ENCODE measurements around the gene FBXO27. TPM values are rescaled to one million over a fixed set of nuclear protein-coding genes. Genes with fewer than 3 reads are reported as not detected.

Gene FBXO27
- total and polyA plus RNA-seq, 4 donors = 2.1 to 5.0 (median 3.7) TPM

DNA sequence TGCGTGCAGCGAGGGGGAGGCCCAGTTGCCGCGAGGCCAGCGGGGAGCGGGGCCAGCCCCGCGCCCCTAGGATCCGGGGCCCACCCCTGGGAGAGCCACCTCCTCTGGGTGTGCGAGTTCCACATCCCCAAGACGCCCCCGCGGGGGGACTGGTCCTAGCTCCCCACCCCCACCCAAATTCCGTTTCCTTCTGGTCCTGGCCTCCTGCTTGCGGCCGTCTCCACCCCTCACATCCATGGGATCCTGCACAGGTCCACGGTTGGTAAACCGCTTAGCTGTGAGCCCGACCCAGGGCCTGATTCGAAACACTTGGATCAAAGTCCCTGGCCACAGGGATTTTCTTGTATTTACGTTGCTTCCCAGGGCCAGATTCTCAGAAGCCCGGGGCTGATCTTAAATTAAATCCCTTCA lies 56.5 kb downstream of the FBXO27 start:
- DNase-seq (ENCODE audit: low spot score) = no peak
- TF ChIP-seq REST (IDR thresholded peaks at IDR 0.05) (no peak), RAD21 (IDR thresholded peaks at IDR 0.05) (no peak)
- TF ChIP-seq, protein P1, sequence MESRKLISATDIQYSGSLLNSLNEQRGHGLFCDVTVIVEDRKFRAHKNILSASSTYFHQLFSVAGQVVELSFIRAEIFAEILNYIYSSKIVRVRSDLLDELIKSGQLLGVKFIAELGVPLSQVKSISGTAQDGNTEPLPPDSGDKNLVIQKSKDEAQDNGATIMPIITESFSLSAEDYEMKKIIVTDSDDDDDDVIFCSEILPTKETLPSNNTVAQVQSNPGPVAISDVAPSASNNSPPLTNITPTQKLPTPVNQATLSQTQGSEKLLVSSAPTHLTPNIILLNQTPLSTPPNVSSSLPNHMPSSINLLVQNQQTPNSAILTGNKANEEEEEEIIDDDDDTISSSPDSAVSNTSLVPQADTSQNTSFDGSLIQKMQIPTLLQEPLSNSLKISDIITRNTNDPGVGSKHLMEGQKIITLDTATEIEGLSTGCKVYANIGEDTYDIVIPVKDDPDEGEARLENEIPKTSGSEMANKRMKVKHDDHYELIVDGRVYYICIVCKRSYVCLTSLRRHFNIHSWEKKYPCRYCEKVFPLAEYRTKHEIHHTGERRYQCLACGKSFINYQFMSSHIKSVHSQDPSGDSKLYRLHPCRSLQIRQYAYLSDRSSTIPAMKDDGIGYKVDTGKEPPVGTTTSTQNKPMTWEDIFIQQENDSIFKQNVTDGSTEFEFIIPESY (IDR thresholded peaks at IDR 0.05) = no peak

DNA sequence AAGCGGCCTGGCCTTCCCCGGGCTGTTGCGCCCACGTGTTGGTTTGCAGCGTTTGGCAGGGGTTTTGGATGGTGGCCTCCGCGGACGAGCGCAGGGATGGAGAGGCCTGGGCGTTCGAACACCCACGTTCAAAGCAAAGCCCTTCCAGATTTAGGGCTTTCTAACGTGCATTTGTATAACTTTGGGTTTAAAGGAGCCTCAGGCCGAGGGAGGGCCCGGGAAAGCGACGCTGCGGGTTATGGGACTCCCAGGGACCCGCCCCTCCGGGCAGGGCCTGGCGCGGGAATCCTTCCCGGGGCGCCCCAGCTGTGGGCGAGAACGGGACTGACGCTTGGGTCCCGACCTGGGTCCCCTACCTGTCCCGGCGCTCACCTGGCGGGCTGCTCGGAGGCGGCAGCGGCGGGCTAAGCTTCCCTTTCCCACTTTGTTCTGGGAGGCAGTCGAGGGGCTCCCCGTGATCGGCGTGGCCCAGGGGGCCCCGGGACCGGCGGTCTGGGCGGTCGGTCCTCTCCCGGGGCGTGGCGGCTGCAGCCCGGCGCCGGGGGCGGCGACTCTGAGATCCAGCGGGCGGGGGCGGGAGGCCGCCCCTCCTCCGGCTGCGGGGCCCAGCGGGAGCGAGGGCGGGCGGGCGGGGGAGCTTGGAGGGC lies 57.0 kb downstream of the FBXO27 start, which contains the start of gene FBXO17:
Gene FBXO17 (minus strand): TSS at position 529 of the 647 bp plus-strand sequence. CDS start 25,423 bp downstream, outside the sequence.
- Histone ChIP-seq H3K36me3 (ENCODE audit: control insufficient read depth in 4 of 4, insufficient read depth in 3 of 4, low read depth in 1 of 4, low read length in 3 of 4) (no peaks in the 10 kb centered on the region), H3K9ac (ENCODE audit: low read depth in 1 of 2, low read length in 2 of 2) (peak within 1 kb of the TSS; percentile 76 to 84), H3K27me3 (ENCODE audit: control insufficient read depth in 4 of 4, insufficient read depth in 4 of 4, low read length in 3 of 4) (no peaks in the 10 kb centered on the region), H3K9me3 (ENCODE audit: control insufficient read depth in 4 of 4, low read length in 3 of 4) (no peaks in the 10 kb centered on the region), H3K4me3 (ENCODE audit: low read depth in 1 of 3, low read length in 3 of 3) (peak within 1 kb of the TSS; percentile 62 to 91 (median 72)), H3K4me1 (ENCODE audit: control insufficient read depth in 4 of 4, insufficient read depth in 4 of 4, low read length in 3 of 4) (peaks cover 7 to 34% (median 21%) of the 10 kb centered on the region in 4 donors), H3K27ac (ENCODE audit: low read depth in 1 of 2, low read length in 2 of 2) (peak within 1 kb of the TSS; percentile 88 to 91)
- WGBS = 3% methylated on average over 63 of the region's 63 CpGs
- no peak for TF ChIP-seq EGR1 (IDR thresholded peaks at IDR 0.05; ENCODE audit: low read depth in 2 of 2)
- TF ChIP-seq, protein P2, sequence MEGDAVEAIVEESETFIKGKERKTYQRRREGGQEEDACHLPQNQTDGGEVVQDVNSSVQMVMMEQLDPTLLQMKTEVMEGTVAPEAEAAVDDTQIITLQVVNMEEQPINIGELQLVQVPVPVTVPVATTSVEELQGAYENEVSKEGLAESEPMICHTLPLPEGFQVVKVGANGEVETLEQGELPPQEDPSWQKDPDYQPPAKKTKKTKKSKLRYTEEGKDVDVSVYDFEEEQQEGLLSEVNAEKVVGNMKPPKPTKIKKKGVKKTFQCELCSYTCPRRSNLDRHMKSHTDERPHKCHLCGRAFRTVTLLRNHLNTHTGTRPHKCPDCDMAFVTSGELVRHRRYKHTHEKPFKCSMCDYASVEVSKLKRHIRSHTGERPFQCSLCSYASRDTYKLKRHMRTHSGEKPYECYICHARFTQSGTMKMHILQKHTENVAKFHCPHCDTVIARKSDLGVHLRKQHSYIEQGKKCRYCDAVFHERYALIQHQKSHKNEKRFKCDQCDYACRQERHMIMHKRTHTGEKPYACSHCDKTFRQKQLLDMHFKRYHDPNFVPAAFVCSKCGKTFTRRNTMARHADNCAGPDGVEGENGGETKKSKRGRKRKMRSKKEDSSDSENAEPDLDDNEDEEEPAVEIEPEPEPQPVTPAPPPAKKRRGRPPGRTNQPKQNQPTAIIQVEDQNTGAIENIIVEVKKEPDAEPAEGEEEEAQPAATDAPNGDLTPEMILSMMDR (IDR thresholded peaks at IDR 0.05; ENCODE audit: low read depth, low read length, missing input control) = no peak
- TF ChIP-seq, protein P3, sequence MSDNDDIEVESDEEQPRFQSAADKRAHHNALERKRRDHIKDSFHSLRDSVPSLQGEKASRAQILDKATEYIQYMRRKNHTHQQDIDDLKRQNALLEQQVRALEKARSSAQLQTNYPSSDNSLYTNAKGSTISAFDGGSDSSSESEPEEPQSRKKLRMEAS (IDR thresholded peaks at IDR 0.05) = peak; percentile 74
- DNase-seq (ENCODE audit: low spot score) = peak; percentile 53

More for the DNA sequence above, 56.5 kb downstream of the FBXO27 start:
- peak overlapping the region; percentile 88 to 91 for H3K27ac ChIP-seq (ENCODE audit: low read depth in 1 of 2, low read length in 2 of 2)
- peak overlapping the region; percentile 11 to 72 (median 35) for H3K4me3 ChIP-seq (ENCODE audit: low read depth in 1 of 3, low read length in 3 of 3)
- 4% methylated on average over 22 of the region's 22 CpGs for WGBS
- H3K4me1 ChIP-seq (ENCODE audit: control insufficient read depth in 4 of 4, insufficient read depth in 4 of 4, low read length in 3 of 4) = peaks cover 7 to 39% (median 22%) of the 10 kb centered on the region in 4 donors
- H3K9ac ChIP-seq (ENCODE audit: low read depth in 1 of 2, low read length in 2 of 2) = peak overlapping the region; percentile 47 to 76
- H3K27me3 ChIP-seq (ENCODE audit: control insufficient read depth in 4 of 4, insufficient read depth in 4 of 4, low read length in 3 of 4) = no peaks in the 10 kb centered on the region
- H3K36me3 ChIP-seq (ENCODE audit: control insufficient read depth in 4 of 4, insufficient read depth in 3 of 4, low read depth in 1 of 4, low read length in 3 of 4) = no peaks in the 10 kb centered on the region
- H3K9me3 ChIP-seq (ENCODE audit: control insufficient read depth in 4 of 4, low read length in 3 of 4) = peaks cover 0 to 3% (median 0%) of the 10 kb centered on the region in 4 donors
